ENCODE data around the gene LRRC73.

The LRRC73 gene

GRCh38 chr6:43496370-43497128 is 13.6 kb downstream of the LRRC73 start:
- no peak overlapping the region for H3K4me3 Mint-ChIP-seq
- H3K36me3 Mint-ChIP-seq (ENCODE audit: low read depth): peaks cover 11% of the 10 kb centered on the region
- H3K27ac Mint-ChIP-seq: peak overlapping the region; percentile 84
- no peaks in the 10 kb centered on the region for H3K27me3 Mint-ChIP-seq (ENCODE audit: low read depth, poor library complexity)
- peak; percentile 54 for DNase-seq
- TF ChIP-seq CTCF (IDR thresholded peaks at IDR 0.05): no peak
- no peaks in the 10 kb centered on the region for H3K9me3 Mint-ChIP-seq
- H3K4me1 Mint-ChIP-seq: peaks cover 31% of the 10 kb centered on the region

GRCh38 chr6:43495409-43495941 is 14.7 kb downstream of the LRRC73 start:
- Mint-ChIP-seq H3K27me3 (ENCODE audit: low read depth, poor library complexity) (no peaks in the 10 kb centered on the region), H3K4me1 (peaks cover 31% of the 10 kb centered on the region), H3K4me3 (no peak overlapping the region), H3K36me3 (ENCODE audit: low read depth) (peaks cover 5% of the 10 kb centered on the region), H3K27ac (peak overlapping the region; percentile 92), H3K9me3 (no peaks in the 10 kb centered on the region)
- no peak for DNase-seq
- TF ChIP-seq CTCF (IDR thresholded peaks at IDR 0.05): no peak

GRCh38 chr6:43494766-43495165 is 15.4 kb downstream of the LRRC73 start:
- peaks cover 31% of the 10 kb centered on the region for H3K4me1 Mint-ChIP-seq
- DNase-seq: no peak
- no peaks in the 10 kb centered on the region for H3K27me3 Mint-ChIP-seq (ENCODE audit: low read depth, poor library complexity)
- no peak overlapping the region for H3K4me3 Mint-ChIP-seq
- no peak overlapping the region for H3K27ac Mint-ChIP-seq
- no peak for TF ChIP-seq CTCF (IDR thresholded peaks at IDR 0.05)
- H3K36me3 Mint-ChIP-seq (ENCODE audit: low read depth): peaks cover 5% of the 10 kb centered on the region
- H3K9me3 Mint-ChIP-seq: no peaks in the 10 kb centered on the region

GRCh38 chr6:43494321-43494720 is 15.8 kb downstream of the LRRC73 start:
- DNase-seq: no peak
- no peak overlapping the region for H3K4me3 Mint-ChIP-seq
- H3K9me3 Mint-ChIP-seq: no peaks in the 10 kb centered on the region
- no peaks in the 10 kb centered on the region for H3K27me3 Mint-ChIP-seq (ENCODE audit: low read depth, poor library complexity)
- no peak overlapping the region for H3K27ac Mint-ChIP-seq
- H3K4me1 Mint-ChIP-seq: peaks cover 32% of the 10 kb centered on the region
- TF ChIP-seq CTCF (IDR thresholded peaks at IDR 0.05): no peak
- H3K36me3 Mint-ChIP-seq (ENCODE audit: low read depth): peaks cover under 1% of the 10 kb centered on the region

GRCh38 chr6:43493833-43494232 is 16.3 kb downstream of the LRRC73 start:
- H3K36me3 Mint-ChIP-seq (ENCODE audit: low read depth): no peaks in the 10 kb centered on the region
- no peaks in the 10 kb centered on the region for H3K27me3 Mint-ChIP-seq (ENCODE audit: low read depth, poor library complexity)
- H3K4me3 Mint-ChIP-seq: no peak overlapping the region
- no peak for TF ChIP-seq CTCF (IDR thresholded peaks at IDR 0.05)
- no peak for DNase-seq
- H3K9me3 Mint-ChIP-seq: no peaks in the 10 kb centered on the region
- H3K4me1 Mint-ChIP-seq: peaks cover 36% of the 10 kb centered on the region
- H3K27ac Mint-ChIP-seq: no peak overlapping the region

- no peaks in the 10 kb centered on the region for H3K27me3 Mint-ChIP-seq (ENCODE audit: low read depth, poor library complexity)
- no peak overlapping the region for H3K4me3 Mint-ChIP-seq
- peak overlapping the region; percentile 91 for H3K27ac Mint-ChIP-seq
Measured at GRCh38 chr6:43493230-43493629, 16.9 kb downstream of the LRRC73 start.

More at GRCh38 chr6:43493230-43493629, 16.9 kb downstream of the LRRC73 start:
- H3K4me1 Mint-ChIP-seq: peaks cover 42% of the 10 kb centered on the region
- no peak for TF ChIP-seq CTCF (IDR thresholded peaks at IDR 0.05)
- DNase-seq: no peak
- H3K9me3 Mint-ChIP-seq: no peaks in the 10 kb centered on the region
- H3K36me3 Mint-ChIP-seq (ENCODE audit: low read depth): no peaks in the 10 kb centered on the region
